HG03060 (cell line): ENCODE data around the gene PRPF19.
A peak's percentile ranks its signal among the peaks of the same experiment; 100 is the strongest.

ENCODE experiments used
- ATAC-seq: cut with Tn5 transposase; IDR thresholded peaks from one replicate; pipeline ENCODE4 v1.9.1; 2021; ENCODE audit warnings: low read depth, moderate number of reproducible peaks; ENCODE audit not compliant: unreplicated experiment

PRPF19 gene

DNA sequence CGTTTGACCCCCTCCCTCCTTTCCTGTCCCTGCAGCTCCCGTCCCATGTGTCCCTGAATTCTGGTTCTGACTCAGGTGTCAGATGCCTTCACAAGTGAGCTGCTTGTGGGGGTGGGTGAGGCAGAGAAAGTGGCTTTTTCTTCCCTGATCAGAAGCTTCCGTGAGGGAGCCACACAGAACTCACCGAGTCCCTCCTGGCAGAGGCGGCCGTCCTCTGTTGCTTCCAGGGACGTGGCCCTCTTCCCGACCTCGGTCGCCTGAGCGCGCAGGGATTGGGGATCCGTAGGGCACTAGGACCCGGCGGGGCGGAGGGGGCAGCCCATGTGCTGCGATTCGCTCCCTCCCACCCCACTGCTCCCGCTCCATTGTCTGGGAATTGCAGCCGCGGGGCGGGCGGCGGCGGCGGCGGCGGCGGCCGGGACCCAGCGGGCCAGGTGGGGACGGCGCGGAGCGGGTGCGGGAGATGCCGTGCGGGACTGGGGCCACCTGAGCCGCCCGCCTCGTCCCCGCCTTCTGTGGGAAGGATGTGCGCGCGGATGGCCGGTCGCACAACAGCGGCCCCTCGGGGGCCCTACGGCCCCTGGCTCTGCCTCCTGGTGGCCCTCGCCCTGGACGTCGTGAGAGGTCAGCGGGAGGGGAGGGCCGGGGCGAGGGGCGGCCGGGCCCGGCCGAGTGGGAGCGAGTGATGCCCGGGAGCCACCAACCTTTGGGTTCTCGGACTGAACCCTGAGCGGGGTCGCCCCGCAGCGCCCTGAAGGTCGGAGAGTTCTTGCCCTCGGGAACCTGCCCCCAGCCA, 17.9 kb upstream of the PRPF19 start, which contains the start of gene TMEM132A:
TSS of gene TMEM132A (plus strand) at position 351 of the 796 bp plus-strand sequence. CDS start at position 525, 174 bp downstream.
- ATAC-seq, result no peak

DNA sequence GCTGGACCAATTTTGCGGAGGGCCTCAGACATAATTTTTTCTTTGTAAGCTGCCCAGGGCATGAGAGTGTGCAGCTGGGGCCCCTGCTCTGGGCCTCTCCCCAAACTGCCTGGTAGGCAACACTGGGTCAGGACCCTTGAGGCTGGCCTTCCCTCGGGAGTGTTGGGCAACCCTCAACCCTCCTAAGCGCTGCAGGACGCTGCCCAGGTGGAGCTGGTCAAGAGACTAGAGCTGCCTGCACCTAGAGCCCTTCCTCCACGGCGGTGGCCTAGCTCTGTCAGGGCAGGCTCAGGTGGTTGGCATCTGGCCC, 17.4 kb upstream of the PRPF19 start:
- ATAC-seq, result no peak

DNA sequence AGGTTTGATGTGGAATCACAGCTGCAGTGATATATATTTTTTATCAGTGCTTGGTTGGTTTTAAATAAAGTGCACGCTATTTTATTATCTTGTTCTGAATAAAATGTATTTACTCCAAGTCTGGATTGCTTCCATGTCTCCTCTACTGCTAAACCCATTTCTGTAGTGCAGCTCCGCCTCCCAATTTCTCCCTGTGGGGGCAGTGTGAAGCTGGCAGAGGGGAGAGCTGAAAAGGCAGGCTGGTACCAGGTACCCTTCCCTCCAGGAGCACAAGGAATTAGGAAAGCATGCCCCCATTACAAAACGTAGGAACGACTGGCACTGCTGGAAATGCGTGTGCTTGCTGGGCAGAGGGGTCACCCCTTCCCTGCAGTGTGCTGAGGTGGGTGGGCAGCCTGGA, 16.9 kb upstream of the PRPF19 start:
- ATAC-seq, result no peak

DNA sequence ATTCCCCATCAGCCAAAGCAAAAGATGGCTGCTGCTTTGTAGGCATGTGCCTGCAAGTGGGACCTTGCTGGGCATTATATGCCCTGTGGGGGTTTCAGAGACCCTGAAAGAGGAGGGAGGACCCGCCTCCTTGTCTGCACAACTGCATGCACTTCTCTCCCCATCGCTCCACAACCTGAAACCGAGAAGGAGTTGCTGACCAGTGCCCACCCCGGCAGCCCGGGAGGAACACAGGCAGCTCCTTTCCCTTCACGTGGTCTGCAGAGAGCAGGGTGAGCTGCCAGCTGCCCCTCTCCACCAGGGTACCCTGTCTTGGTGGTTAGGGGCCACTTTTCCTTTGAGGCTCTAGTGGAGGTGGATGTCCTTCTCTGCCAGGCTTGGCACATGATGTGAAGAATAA, 16.5 kb upstream of the PRPF19 start:
- no peak for ATAC-seq

DNA sequence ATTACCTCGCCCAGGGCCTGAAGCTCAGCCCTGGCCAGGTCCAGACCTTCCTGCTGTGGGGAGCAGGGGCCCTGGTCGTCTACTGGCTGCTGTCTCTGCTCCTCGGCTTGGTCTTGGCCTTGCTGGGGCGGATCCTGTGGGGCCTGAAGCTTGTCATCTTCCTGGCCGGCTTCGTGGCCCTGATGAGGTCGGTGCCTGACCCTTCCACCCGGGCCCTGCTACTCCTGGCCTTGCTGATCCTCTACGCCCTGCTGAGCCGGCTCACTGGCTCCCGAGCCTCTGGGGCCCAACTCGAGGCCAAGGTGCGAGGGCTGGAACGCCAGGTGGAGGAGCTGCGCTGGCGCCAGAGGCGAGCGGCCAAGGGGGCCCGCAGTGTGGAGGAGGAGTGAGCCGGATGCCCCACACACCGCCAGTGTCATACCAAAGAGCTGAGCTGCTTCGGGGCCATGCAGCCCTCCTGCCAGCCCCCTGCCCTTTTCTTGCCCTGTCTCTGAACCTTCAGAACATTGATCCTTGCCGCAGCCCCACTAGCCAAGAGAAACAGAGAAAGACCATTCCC, 15.5 kb upstream of the PRPF19 start:
- no peak for ATAC-seq

DNA sequence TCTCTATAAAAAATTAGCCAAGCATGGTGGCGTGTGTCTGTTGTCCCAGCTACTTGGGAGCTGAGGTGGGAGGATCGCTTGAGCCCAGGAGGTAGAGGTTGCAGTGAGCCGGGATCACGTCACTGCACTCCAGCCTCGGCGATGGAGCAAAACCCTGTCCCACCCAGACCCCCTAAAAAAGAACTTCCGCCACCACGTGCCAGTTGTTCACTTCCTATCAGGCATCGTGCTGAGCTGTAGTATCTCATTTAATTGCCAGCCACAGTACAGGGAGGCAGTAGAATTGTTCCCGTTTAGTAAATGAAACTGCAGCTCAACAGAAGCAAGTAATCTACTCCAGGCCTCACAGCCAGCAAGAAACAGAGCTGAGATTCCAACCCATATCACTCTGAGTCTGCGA, 14.9 kb upstream of the PRPF19 start:
- no peak for ATAC-seq

DNA sequence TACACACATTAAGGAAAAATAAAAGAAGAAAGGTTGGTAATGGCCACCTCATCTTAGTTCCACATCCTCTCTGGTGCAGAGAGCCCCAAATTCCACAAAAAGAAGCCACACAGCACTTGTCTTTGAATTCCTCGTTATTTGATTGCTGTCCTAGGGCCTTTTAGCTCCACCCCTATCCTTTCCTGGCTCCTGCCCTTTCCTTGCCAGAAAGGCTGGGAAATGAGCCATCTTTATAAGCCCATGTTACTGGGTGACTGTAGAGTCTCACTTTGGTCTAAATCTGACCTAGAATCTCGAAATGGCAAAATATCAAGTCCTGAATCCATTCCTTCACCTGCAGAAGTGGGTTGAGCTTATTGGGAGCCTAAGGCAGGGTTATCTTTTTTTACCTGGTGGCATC, 13.6 kb upstream of the PRPF19 start:
- no peak for ATAC-seq

DNA sequence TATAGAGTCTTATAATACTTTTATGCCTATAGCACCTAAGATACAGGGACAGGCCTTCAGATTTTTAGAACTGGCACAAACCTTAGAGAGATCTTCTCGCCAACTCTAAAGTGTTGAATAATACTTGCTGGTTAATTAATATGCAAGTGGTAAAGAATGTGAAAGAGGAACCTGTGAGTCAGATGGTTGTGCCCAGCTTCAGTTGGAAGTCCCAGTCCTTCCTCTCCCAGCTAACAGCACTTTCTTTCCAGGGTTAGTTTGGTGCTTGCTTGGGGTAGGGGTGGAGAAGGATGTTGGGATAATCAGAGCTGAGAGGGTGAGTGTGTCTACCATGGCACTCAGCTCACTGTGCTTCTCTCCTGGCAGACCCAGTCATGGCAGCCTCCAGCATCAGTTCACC, 12.9 kb upstream of the PRPF19 start:
- no peak for ATAC-seq

DNA sequence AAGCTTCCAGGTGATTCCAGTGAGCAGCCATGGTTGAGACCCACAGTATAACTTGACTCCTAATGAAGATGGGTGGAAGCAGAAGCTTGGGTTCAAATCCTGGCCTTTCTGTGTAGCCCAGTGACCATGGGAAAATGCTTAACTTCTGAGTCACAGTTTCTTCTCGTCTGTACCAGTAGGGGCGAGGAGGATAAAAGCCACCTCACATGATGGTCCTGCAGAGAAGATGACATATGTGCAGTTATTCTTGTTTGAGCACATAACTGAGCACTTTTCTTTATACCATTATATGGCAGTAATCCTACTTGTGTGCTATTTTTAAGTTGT, 12.5 kb upstream of the PRPF19 start:
- ATAC-seq, result no peak

DNA sequence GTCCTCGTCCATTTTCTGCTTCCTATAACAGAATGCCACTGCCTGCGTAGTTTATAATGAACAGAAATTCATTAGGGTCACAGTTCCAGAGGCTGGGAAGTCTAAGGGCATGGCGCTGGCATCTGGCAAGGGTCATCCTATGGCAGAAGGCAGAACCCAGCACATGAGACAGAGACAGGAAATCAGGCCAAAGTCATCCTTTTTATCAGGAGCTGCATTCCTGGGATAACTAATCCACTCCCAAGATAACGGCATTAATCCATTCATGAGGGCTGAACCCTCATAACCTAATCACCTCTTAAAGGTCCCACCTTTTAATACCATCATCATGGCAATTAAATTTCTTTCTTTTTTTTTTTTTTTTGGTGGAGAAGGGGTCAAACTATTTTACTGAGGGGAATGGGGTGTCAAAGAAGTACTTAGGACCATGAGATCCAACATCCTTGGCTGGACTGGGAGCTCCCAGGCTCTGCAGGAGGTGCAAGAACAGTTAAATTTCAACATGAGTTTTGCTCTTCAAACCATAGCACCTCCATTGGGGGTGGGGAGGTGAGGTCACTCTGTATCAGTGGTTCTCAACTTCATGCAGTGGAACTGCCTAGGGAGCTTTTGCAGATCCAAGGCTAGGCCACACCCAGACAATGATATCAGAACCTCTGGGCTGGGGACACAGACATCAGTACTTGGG, 12.0 kb upstream of the PRPF19 start:
- no peak for ATAC-seq

DNA sequence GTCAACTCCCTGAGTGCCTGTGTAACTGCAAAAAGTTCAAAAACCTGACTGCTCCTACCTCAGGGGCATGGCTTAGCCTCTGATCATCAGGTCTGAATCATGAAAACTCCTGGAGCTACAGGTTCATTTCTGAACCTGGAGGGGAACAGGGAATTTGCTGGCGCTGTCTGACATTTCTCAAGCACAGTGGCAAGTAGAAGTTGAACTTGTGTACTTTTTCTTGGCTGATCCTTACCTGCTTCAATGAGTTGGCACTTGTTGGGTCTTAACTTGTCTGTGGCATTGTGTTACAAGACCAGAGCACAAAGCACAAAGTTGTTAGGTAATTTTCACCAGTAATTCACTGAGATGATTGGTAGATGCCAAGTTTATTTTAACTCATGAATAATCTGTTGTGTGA, 10.9 kb upstream of the PRPF19 start:
- ATAC-seq, result no peak

DNA sequence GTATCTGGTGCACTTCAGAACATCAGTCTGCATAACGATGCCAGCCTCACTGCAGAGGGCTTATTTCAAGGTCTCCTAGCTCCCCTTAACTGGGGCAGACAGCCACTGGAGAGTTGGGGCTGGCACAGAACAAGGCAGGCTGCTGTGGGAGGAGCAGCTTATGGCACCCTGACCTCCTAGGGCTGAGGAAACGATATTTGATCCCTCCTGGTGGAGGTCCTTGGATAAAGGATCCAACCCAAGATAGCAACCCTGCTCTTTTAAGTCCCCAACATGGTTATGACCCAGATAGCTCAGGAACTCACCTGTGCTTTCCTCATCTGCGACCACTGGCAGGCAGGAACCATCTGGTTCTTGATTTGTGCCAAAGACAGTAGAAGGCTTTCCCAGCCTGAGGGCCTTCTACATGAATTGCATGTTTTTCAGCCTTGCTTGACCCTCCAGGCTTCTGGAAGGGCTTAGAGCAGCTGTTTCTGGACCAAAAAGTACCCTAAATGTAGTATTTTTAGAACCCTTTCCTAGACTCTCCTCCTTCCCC, 10.4 kb upstream of the PRPF19 start:
- ATAC-seq, result no peak

DNA sequence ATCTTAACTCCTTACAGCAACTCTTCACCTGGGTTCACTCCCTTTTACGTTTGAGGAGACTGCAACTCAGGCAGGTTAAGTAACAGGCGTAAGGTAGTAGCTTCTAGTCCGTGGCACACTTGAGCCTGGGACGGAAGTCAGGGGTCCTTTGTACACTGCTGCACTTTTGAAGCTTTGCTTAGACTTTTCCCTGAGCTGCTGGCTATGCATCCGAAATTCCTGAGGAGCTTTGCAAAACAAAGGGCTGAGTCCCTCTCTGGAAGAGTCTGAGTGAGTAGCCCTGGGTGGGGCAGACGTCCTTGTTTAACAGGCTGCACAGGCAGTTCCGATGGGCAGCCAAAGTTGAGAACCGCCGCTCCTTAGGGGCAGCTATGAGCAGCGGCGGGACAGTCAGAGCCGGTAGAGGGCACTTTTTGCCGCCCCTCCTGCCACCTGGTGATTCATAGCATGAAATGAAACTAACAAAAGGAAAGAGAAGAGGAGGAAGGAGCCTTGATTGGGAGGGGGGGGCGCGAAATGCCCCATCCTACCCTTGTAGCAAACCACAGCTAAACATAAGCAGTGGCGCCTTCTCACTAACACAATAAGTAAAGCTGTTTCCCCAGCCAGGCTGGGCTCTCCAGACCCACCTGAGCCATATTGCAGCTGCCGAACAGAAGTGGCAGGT, 9.0 kb upstream of the PRPF19 start:
- ATAC-seq, result peak; percentile 36

DNA sequence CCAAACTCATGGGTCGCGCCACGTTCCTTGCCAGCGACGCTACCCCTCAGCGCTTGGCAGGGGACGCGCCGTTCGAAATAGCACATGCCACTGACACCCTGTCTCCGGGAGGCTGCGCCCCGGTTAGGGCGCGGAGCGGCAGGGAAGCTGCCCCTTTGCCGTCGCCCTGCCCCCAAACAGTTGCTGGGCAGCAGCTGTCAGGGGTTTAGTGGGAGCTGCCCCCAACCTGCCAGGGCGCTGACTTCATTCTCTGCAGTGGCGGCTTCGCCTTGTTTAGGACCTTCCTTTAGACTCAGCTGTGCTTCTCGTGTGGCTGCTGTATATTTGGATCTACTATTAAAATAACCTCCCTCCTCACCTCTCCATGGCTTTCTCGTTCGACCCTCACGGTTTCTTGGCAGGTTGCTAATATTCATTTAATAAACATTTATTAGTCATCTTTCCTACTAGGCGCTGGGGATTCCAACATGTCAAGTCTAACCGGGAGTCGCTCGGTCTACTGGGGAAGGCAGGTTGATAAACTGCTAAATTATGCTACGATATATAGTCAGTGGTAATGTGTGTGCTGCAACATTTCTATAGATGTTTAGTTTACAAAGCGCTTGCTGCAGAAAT, 8.4 kb upstream of the PRPF19 start:
- ATAC-seq, result no peak

DNA sequence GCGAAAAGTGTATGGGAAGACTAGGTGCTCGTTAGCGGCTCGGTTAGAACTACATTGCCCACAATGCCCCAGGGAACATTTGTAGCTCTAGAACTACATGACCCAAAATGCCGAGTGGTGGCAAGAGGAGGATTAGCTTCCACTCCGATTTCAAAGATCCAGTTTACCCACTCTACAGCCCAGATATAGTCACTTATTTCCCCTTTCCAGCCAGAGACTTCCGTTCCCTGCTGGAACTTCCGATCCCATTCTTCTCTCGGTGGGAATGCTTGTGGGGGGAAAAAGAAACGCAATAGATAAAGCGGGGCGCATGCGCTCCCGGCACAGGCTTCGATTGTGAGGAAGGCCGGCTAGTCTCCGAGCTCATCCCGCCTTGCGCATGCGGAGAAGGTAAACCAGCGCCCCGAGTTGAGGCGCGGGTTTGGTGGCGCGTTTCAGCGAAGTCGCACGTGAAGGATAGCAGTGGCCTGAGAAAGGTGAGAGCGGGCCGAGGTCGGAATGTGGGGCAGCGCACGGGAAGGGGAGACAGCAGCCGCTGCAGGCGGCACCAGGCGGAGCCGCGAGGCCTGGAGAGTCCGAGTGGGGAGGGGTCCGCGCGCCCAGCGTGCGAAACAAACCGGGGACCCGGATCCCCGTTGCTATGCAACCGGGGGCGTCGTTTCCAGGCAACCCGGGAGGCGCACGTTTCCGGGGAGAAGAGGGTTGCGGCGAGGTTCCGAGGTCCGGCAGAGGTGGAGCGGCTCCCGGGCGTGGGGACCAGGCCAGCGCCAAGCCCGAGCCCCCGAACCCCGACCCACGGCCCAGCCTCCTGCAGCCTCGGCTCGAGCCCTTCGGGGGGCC, 7.6 kb upstream of the PRPF19 start, which contains the start of gene TMEM109:
TSS of gene TMEM109 (plus strand) at position 366 of the 840 bp plus-strand sequence. CDS start 5,536 bp downstream, outside the sequence.
- ATAC-seq, result no peak

DNA sequence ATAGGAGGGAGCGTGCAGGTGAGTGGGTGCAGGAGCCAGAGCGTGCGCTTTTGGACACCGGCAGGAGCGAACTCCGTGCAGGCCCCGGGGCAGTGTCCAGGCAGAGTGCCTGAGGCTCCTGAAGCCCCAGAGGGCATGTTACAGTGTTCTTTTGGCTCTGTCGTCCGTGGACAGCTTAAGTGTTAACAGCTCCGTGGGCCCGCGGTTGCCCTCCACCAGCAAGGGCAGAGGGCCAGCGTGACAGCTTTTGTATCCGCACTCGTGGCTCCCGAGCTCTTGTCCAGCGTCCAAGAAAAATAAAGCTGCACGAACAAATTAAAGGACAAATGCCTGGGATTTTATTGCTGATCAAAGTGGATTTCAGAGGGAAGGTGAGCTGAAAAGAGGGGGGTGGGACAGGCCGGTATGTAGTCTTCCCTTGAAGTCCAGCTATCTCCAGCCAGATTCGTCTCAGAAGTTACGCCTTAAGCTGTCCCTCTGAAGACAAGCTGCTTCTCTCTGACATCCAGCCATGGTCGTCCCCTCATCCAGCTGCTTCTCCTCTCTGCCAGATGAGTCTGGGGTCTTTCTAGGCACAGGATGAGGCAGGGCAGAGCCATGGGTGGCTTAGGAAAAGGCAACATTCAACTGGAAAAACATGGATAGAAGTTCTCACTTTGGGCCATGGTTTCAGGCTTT, 6.6 kb upstream of the PRPF19 start:
- no peak for ATAC-seq

DNA sequence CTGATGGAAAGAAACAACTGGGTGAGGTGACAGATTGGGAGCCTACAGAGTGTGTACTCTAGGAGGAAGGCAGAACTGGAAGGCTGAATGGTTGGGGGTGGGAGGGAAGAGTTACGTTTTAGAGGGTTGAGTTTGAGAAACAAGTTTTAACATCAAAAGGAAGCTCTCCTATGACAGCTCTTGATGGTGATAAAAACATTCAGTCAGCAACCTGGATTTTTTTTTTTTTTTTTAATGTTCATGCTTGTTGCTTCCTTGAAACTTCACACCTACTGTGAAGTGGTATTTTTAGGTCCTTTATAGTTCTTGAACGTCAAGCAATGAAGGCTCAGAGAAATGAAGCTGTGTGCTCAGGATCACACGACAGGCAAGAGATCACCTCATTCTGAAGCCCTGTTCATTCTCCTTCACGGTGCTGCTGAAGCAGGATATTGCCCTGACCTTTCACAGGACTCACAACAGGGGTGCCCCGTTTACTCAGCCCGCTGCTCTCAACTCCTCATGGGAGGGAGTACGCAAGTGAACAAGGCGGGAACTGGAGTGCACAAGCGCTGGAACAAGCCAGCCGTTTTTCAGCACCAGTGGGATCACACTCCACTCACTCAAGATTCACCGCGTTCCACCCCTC, 6.0 kb upstream of the PRPF19 start:
- ATAC-seq, result no peak

DNA sequence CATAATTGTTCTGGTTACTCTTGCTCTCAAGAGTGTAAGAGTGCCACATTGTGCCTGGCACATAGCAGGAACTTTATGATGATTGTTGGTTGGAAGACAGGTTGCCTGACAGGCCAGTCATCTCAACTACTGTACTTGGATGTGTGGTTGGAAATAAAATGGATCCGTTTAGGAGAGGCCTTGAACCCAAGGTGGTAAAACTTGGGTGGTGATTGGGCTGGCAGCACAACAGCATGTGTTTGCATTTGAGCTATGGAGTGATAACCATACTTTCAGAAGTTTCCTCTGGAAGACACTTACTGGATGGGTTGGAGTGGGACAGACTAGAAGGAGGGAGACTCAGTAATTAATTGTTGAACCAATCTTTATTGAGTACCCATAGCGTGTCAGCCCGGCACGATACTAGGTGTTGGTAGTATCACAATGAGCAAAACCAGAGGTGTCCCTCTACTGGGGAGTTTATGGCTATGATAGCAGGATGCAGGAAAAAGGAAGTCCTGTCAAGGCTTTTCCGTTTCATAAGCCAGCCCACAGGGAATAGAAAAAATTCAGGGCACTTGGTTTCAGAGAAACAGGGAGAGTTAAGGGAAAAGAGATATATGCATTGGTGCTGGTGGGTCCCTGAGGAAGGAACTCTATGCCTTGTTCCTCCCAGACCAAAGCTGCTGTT, 4.5 kb upstream of the PRPF19 start:
- no peak for ATAC-seq
